Choroid plexus epithelial cell (primary cell): ENCODE data around the gene OVOL3.

Experiments used
- DNase-seq: peaks from one replicate; pipeline ENCODE4 v3.0.0-alpha.2; 2010; ENCODE audit warnings: low read depth
- H3K4me3 ChIP-seq: 2 replicates; pipeline ENCODE4 v1.5.1; 2011; ENCODE audit warnings: low read depth, mild to moderate bottlenecking, control low read depth, low read length, moderate library complexity
- CTCF ChIP-seq: conservative IDR thresholded peaks from 2 replicates; pipeline ENCODE4 v1.5.1; 2011; ENCODE audit warnings: low read depth, mild to moderate bottlenecking, control low read depth, inconsistent platforms, low read length, moderate library complexity

The OVOL3 gene

GRCh38 chr19:36115453-36116343, 4.8 kb downstream of the OVOL3 start, which contains the start of gene TBCB:
Gene TBCB, plus strand, starts transcription at chr19:36115468. Its CDS starts 93 bp downstream, at chr19:36115561.
- H3K4me3 ChIP-seq, result peak within 1 kb of the TSS; percentile 84
- TF ChIP-seq CTCF, result no peak
- peak; percentile 43 for DNase-seq

GRCh38 chr19:36116344-36116637, 5.3 kb downstream of the OVOL3 start:
- DNase-seq, result no peak
- TF ChIP-seq CTCF, result no peak
- peak overlapping the region; percentile 84 for H3K4me3 ChIP-seq

- TF ChIP-seq CTCF, result no peak
- DNase-seq, result peak; percentile 40
- no peak overlapping the region for H3K4me3 ChIP-seq
These were observed 9.4 kb downstream of the OVOL3 start for GRCh38 chr19:36120092-36120983.

GRCh38 chr19:36120984-36121358, 10.0 kb downstream of the OVOL3 start:
- no peak for DNase-seq
- no peak overlapping the region for H3K4me3 ChIP-seq
- no peak for TF ChIP-seq CTCF

- no peak for DNase-seq
- H3K4me3 ChIP-seq, result no peak overlapping the region
- TF ChIP-seq CTCF, result no peak
These were observed 10.7 kb downstream of the OVOL3 start for GRCh38 chr19:36121486-36122124.

GRCh38 chr19:36125557-36125956, 14.6 kb downstream of the OVOL3 start:
- no peak for TF ChIP-seq CTCF
- H3K4me3 ChIP-seq, result no peak overlapping the region
- DNase-seq, result no peak
